Ovary (tissue), 3 donors: Measurements from ENCODE around the gene CAMK2D.

Experiments used
- EP300 ChIP-seq: sonication (generic); formaldehyde crosslinking; IDR thresholded peaks from one replicate; pipeline ENCODE4 v1.6.1; 2017; ENCODE audit warnings: antibody characterized with exemption
- POLR2A ChIP-seq: fragments of 450-650 bp; IDR thresholded peaks from one replicate; pipeline ENCODE4 v1.6.1; 2017; ENCODE audit warnings: antibody characterized with exemption, mild to moderate bottlenecking, moderate library complexity
- TF ChIP-seq, protein P1 (sequence below), 3 donors: fragments of 450-650 bp in 2 of 3; fragments of 200-600 bp in 1 of 3; IDR thresholded peaks; one replicate each; pipeline versions ENCODE4 v1.5.1 to v1.8.0; 2016 to 2022; ENCODE audit warnings: antibody characterized with exemption in 3 of 3, mild to moderate bottlenecking in 1 of 3
- donor health status: DM: no; HTN: no; CAD: no.

DNA sequence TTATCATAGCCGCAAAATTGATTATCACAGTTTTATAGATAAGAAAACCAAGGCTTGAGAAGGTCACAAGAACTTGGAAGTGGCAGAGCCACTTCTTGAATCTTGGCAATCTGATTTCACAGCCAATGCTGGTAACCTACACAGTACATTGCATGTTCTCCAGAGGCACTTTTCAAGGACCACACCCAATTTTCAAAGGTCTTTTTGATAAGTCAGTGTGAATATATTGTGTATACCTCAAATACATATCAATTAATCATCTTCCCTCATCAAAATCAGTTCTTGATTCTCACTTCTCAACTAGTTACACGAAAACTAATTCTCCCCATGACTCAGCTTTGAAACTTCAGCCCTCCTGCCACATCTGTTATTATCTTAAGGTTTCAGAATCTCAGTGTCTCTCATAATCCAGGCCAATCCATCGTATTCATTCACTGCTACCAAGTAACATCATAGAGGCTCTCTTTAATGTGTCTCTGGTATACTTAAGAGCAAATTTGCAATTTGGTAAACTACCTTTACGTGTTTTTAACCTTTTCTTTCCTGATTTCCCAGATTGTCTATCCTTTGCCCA, 16.8 kb downstream of the CAMK2D start:
- TF ChIP-seq, protein P1, sequence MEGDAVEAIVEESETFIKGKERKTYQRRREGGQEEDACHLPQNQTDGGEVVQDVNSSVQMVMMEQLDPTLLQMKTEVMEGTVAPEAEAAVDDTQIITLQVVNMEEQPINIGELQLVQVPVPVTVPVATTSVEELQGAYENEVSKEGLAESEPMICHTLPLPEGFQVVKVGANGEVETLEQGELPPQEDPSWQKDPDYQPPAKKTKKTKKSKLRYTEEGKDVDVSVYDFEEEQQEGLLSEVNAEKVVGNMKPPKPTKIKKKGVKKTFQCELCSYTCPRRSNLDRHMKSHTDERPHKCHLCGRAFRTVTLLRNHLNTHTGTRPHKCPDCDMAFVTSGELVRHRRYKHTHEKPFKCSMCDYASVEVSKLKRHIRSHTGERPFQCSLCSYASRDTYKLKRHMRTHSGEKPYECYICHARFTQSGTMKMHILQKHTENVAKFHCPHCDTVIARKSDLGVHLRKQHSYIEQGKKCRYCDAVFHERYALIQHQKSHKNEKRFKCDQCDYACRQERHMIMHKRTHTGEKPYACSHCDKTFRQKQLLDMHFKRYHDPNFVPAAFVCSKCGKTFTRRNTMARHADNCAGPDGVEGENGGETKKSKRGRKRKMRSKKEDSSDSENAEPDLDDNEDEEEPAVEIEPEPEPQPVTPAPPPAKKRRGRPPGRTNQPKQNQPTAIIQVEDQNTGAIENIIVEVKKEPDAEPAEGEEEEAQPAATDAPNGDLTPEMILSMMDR (IDR thresholded peaks at IDR 0.05): no peak
- TF ChIP-seq POLR2A (no peak), EP300 (no peak)
